Stimulated activated CD4-positive, alpha-beta T cell treated with anti-CD3 and anti-CD28 coated beads, Interleukin-12 subunit alpha, Interleukin-12 subunit beta, amount 100 ng/mL, for 24 hours (primary cell): ENCODE measurements around the gene NAALADL2.
"Not testable (repeated sequence)": the region's sequence is repeated elsewhere in the genome, so short reads cannot be mapped to it uniquely, and the experiment has no call there.

Source experiments
- DNase-seq, 2 experiments: peaks; one replicate each; pipeline ENCODE4 v3.0.0-alpha.2; 2020; ENCODE audit warnings: low read depth in 2 of 2

Gene NAALADL2

DNA sequence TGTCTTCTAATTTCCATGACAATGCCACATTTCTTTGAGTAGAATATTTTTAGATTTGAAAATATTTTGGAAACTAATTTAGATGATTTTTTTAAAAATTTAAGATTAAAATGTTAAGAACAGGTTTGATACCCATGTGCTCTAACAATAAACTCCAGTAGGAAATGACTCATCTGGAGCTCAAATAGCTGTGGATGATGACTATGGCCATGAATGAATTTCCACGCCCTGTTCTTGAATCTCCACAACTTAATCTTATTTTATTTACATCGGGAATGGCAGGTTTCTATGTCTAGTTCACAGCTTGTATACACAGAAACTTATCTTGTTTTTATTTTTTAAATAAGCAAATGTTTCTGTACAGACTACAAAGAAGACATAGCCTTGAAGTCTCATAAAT lies 726.8 kb downstream of the NAALADL2 start:
- no peak for DNase-seq

DNA sequence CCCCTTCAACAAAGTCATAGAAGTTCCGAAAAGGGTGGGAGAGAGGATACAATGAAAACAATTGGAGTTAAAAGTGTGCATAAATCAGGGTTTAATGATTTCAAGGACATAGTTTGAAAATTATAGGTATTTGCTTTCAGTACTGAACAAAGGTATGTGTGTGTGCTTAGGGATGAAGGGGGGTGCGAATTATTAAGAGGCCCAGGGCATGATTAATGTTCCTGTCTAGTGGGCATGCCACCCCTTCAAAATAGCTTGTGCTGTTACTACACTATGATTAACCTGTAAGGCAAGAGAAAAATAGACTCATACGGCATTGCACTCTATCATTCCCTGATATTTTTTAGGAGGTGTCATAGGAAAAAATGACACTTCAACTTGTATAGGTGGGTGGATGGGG lies 731.6 kb downstream of the NAALADL2 start:
- no peak for DNase-seq

DNA sequence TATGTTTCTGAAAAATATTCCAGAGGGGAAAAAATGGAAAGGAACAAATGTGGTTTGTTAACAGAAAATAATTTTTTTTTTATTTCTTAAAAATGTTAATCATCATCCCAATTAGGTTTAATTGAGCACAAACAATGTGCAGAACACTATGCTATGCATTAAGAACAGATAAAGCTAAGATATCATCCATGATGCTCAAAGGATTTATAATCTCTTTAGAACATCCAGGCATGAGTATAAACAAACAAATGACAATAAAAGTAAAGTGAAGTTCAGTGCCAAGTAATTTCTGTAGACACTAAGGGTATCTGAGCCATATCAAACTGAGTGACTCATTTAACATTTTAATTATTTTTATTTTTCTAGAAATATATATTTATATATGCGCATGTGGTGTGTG lies 732.2 kb downstream of the NAALADL2 start:
- no peak for DNase-seq

DNA sequence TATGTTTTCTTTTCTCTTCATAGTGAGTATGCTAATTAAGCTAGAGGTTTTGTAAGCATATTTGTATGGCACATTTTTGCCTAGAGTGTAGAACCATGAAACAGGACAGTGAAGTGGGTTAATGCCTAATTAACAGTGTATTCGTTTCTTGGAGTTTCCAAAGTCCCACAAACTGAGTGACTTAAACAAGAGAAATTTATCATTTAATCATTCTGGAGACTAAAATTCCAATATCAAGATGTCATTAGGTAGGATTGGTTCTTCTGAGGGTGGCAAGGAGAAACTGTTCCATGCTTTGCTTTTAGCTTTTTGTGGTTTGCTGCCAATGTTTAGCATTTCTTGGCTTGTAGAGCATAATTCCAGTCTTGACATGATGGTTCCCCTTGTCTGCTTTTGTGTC lies 734.2 kb downstream of the NAALADL2 start:
- DNase-seq: no peak

DNA sequence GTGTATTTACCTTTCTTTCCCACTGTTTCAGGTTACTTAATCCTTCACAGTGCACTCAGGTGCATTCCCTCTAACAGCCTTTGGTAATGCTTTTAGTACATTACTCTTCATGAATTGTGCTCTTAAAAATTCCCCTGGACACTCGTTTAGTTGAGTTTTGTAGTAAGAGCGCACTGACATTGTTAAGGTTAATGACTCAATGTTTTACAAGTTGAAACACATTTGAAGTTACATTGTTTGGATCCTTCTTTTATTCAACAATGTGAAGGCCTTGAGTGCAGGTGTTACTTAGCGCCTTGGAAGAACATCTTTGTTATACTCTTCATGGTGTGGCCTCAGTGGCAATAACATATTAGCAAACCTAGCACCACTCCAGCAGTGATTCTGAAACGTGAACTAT lies 739.6 kb downstream of the NAALADL2 start:
- no peak for DNase-seq

DNA sequence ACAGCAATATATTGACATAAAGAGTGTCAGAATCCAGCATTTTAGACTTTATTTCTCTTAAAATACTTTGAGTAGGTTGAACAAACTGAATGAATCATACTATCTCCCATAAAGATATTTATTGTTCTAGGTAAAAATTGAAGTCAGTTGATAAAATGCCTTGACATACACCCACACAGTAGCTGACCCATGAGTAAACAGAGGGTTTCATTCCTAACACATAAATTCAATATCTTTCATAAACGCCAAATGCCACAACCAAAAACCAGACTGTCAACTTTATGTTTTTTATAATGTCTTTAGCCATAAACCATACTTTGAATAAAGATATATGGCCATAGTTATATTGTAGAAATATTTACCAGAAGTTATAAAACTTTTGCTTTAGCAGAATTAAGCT lies 742.4 kb downstream of the NAALADL2 start:
- no peak for DNase-seq

DNA sequence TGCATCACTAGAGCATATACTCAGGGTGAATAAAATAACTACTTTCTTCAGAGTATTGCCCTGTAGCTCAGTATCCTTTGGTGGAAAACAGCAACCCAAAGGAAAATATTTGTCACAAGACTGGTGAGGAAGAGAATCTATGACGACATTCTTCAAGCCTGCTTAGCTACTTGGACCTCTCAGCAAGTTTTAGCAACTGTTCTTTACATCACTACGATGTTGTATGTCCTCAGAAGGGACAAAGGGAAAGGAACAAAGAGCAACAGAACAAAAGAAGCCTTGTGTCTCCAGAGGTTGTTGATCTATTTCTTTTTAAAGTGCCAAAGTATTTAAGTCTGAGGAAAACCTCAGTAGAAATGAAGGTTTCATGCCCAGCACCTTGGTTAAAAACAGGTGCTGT lies 746.7 kb downstream of the NAALADL2 start:
- no peak for DNase-seq

DNA sequence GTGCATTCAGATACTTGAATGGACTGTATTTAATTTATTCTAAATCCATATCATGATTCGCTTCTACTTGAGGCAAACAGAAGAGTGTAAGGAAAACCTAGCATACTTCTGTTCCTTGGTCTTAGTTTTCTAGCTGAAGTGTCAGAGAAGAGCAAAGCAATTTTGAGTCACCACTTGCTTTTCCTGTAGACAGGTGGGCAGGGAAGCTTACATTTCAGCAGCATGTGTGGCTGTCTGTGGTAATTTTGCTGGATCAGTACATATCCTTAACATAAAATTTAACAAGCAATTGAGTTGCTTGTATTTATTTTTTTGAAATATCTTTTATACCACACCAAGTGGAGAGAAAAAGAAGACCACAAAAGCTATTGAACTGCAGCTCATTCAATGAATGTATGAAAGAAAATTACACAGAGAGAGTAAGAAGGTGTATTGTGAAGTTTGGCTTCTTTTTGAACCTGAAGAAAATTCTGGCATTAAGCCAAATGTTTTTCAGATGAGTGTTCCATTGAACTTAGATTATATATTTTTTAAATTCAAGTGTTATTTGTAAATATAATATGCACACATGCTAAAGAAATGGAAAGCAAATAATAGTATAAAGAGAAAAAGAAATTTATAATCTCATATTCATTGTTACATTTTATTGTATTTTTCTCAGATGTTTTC lies 747.6 kb downstream of the NAALADL2 start:
- DNase-seq: no peak

DNA sequence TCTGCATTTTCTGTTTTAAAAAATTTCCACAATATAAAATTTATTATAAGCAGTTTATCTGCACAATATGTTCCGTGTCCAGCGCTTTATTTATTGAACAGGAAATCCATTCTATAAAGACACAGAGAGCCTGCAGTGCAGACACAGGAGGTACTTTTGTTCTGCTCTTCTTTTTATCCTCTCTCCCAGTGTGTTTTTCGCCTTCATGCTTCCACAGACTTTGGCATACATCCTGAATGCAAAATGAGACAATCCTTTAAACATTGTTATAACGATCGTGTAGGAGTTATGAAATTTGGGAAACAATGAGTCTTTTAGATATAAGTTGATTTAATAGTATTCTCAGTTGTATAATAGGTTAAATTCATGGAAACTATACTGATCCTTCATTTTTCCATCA lies 749.2 kb downstream of the NAALADL2 start:
- no peak for DNase-seq

DNA sequence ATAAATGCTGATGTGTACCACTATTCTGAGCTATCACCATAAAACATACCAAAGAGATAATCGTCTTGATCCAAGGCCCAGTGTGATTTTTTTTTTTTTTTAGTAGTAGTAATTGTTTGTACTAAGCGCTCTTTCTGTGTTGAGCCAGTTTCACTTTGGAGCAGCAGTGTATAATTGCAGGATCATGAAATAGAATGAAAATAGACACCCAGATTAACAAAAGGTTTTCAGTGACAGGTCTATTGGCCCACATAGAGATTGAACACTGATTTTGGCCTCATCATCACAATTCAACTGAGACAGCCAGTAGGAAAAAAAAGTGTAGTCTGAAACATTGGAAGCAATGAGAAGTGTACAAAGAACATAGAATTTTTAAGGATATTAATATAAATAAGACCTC lies 749.8 kb downstream of the NAALADL2 start:
- no peak for DNase-seq

DNA sequence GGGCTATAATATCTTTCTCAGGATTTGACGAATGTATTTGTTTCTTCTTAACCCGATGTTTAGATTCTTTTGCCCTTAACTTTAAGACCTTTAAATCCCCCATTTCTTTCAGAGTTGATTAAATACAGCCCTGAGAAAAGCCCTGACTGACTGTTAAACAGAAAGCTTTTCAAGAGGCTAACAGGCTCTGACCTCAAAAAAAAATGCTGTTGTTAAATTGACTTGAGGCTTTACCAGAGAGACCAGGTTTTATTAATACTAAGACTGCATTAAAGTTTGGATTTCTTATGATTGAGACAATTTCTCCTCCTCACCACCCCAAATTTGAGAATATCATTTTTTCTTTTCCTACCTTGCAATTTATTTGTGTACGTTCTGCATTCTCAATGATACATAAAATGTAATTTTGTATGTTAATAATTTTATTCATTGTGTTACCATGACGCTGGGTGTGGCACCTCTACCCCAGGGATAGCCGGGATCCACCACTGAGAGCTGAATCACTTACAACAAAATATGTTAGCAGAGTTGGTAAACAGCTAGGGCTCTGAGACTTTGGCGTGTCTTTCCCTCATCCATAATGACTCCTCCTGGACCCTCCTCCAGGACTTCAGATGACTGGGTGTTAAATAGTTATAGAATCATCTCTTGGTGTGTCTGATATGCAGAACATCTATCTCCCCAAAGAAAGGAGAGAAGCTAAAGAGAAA lies 753.5 kb downstream of the NAALADL2 start:
- no peak for DNase-seq

DNA sequence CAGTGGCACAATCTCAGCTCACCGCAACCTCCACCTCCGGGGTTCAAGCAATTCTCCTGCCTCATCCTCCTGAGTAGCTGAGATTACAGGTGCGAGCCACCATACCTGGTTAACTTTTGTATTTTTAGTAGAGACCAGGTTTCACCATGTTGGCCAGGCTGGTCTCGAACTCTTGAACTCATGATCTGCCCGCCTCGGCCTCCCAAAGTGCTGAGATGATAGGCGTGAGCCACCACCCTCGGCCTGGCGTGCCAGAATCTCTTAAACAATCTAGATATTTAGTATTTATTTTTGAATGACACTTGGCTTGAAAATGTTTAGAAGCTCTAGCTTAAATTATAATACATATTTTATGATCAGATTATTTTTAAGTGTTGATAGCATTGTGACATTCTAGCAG lies 755.0 kb downstream of the NAALADL2 start:
- not testable (repeated sequence) for DNase-seq

DNA sequence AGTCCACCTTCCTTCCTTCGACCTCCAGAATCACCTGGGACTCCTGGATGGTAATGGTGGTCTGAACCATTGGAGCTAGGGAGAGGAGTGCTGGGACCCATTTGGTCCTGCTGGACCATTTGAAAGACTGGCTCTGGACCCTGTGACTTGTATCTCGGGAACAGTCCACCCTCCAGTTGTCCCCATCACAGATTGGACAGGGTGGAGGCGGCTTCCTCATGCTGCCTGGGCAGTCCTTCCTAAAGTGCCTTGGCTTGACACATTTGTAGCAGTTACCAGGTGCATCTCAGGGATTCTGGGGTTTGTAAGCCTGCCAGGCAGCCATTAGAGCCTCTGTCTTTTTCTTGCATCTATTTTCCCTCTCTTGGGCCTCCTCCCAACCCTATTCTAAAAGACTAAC lies 758.1 kb downstream of the NAALADL2 start:
- DNase-seq: no peak

DNA sequence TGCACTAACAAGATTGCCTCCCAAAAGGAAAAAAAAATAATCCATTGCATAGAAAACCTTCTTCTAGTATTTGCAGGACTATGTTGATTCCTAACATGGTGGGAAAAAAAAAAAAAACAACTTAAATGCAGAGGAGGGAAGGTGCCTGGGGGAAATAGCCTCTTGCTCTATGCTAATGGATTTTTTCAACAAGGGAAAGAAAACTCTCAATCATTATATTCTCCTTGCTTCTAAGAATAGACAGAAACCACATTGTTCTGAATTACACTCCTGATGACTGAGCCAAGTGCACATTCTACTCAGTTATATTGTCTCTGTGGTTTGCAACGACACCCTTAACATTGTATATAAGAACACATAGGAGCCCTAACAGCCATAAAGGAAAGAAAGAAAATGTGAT lies 760.2 kb downstream of the NAALADL2 start:
- no peak for DNase-seq

DNA sequence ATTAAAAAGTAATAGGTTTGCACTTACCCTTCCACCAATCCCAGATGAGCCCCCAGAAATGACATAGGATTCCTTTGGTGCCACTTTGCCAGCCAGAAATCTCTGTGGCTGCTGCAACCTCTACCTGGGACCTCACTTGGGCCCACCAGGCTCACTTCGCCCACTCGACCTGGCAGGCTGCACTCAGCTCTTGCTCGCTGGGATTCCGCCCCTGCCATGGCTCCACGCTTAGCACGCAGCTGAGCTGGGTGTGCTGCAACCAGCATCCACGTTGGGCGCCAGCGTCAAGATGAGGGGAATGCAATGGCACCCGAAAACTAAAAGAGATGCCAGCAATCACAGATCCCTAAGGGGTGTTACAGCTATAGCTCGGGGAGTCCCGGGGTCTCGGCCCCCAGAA lies 761.0 kb downstream of the NAALADL2 start:
- no peak for DNase-seq

DNA sequence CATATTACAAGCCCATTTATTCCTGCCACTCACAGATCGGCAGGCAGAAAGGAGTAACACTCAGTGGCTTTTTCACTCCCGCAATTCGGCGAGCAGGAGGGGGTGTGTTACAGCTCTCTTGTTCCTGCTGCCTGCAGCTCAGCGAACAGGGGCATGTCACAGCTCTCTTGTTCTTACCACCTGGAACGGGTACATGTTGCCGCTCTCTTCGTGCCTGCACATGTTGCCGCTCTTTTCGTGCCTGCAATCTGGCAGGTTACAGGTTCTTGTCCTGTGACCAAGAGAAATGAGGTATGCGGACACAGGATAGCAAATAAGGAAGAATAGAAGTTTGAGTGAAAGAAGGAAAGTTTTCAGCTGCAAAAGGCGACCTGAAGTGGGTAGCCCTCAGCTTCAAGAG lies 761.4 kb downstream of the NAALADL2 start:
- DNase-seq: no peak

DNA sequence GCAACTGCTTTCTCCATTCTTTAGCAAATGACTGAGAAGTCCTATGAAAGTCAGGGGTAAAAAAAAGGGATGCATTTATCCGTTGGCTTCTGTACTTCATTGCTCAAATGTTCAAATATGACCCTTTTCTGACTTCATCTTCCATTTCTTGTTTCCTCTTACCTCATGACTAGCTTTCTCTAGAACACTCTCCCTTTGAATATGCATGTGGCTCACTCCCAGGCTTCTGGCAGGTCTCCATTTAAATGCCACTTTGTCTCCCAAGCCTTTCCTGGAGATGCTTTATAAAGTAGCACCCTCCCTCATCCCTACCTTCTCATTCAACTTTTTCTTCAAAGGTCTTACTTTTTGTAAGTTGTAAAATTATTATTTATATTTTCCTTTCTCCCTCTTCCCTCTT lies 781.8 kb downstream of the NAALADL2 start:
- DNase-seq: no peak

DNA sequence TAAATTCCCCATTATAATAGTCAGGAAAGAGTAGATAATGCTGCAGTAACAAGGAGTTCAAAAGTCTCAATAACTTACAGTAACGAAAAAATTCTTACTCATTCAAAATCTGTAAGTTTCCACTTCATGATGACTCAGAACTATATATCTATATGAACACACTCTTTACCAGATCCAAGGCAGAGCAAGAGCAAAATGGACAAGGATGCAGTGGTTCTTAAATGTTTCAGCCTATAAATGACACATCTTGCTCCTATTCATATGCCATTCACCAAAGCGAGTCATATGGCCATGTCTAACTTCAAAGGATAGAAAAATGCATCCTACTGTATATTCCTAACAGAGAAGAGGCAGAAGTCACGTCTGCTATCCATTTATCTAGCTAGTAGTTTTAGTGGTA lies 787.7 kb downstream of the NAALADL2 start:
- no peak for DNase-seq

DNA sequence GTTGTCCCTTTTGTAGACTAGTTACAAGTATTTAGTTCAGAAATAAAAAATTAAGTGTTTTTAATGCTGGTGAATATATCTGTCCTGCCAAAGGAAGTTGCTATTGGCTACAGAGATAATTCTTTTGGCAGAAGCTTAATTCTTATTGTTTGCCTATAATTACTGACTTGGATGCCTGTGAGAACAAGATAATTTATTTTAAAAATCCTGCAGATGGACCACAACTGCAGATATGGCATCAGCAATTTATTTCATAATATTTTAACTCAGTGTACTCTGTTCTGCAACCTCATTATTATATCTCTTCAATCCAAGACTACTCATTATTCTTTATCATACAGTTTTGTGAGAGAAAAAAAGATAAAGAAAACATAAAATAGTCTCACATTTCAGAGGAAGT lies 789.8 kb downstream of the NAALADL2 start:
- no peak for DNase-seq

DNA sequence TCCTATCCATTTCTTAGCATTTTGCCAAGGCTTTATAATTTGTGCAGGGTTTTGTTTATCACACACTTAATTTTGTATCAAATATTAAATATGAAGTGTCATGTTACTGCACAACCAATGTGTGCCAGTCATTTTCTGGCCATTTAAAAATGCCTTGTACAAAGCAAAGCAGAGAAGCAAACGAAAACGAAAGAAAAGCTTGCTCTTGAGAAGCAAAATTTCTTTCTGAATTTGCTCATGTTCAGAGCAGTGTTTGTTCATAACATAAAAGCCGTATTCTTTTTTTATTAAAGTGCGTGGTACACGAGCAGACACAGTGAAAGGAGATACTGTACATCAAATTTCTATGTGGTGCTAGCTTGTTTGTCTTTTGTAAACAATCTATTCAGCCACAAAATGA lies 792.6 kb downstream of the NAALADL2 start:
- DNase-seq: no peak

DNA sequence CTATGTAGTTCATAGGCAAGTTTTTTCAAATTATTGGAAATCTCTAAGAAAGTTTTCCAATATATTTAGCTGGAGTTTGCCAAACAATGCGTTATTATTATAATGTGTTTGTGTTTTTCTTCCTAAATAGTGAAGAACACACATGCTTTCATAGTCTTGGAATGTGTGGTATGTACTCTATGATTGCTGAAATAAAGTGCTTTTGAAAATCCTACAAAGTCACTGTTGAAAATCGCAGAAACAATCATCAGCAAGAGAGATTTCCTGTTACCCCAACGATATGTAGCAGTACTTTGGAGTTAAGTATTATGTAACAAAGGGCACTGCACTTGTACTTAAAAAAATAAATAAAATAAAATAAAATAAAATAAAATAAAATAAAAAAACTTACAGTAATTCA lies 796.2 kb downstream of the NAALADL2 start:
- DNase-seq: no peak

DNA sequence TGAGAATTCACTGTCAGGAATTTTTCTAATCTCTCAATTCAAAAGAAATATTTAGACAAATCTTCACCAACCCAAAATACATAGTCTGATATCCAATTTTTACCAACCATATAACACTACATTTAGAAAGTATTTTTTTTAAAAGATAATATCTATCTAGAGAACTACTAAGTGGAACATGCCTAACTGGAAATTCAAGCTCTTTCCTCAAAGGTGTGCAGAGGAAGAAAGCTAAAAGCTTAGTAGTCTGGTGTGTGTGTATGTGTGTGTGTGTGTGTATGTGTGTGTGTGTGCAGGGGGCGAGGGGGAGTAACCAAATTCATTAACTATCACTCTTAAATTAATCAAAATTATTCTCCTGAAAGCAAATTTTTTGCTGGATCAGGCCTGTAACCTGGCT lies 797.3 kb downstream of the NAALADL2 start:
- DNase-seq: no peak

DNA sequence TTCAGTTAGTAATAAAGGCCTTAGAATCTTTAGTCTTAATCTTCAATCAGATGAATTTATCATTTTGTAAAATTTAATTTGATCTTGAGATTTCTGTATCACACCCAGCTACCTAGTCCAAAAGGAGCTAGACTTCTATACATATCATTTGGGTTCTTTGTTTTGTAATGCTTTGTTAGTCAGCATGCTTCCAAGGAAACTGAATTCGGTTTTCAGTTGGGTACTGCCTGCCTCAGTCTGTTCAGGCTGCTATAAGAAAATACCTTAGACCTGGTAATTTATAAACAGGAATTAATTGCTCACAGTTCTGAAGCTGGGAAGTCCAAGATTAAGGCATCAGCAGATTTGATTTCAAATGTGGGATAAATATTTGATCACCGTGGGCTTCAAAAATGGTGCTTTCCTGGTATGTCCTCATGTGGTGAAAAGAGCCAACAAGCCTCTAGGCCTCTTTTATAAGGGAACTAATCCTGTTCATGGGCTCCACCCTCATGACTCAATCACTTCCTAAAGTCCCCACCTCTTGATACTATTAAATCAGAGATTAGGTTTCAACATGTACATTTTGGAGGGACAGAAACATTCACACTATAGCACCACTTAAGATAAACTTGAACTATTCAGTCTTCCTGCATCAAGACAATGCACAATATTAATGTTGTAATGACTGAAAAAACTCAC lies 800.7 kb downstream of the NAALADL2 start:
- no peak for DNase-seq
